Activated T-helper 1 cell treated with anti-CD3 and anti-CD28 coated beads, Interleukin-12 subunit alpha, Interleukin-12 subunit beta, Interleukin-2, Interleukin-4 antibody, amounts not matched to agents 30 ng/mL and 10 ng/mL and 1 ng/mL, durations not matched to agents 14 hours and 24 hours and 36 hours (primary cell): ENCODE measurements around the gene TWIST2. TPM values are rescaled to one million over a fixed set of nuclear protein-coding genes. Genes with fewer than 3 reads are reported as not detected.

Source experiments
- DNase-seq: peaks from one replicate; pipeline ENCODE4 v3.0.0; 2021; ENCODE audit warnings: low spot score
- H3K27ac Mint-ChIP-seq: one replicate; pipeline ENCODE4 v1.8.0; 2021; ENCODE audit warnings: mild to moderate bottlenecking, mixed read lengths
- H3K27me3 Mint-ChIP-seq: one replicate; pipeline ENCODE4 v1.8.0; 2022; ENCODE audit warnings: mild to moderate bottlenecking, moderate library complexity, mixed read lengths; ENCODE audit not compliant: insufficient read depth
- H3K36me3 Mint-ChIP-seq: one replicate; pipeline ENCODE4 v1.8.0; 2021; ENCODE audit warnings: low read depth, mixed read lengths
- H3K4me1 Mint-ChIP-seq: one replicate; pipeline ENCODE4 v1.8.0; 2021; ENCODE audit warnings: low read depth, mixed read lengths
- H3K4me3 Mint-ChIP-seq: one replicate; pipeline ENCODE4 v1.8.0; 2021; ENCODE audit warnings: mild to moderate bottlenecking, moderate library complexity, mixed read lengths
- H3K9me3 Mint-ChIP-seq: one replicate; pipeline ENCODE4 v1.8.0; 2021; ENCODE audit warnings: mixed read lengths
- intact Hi-C: fragments of 100-400 bp; cut with micrococcal nuclease; formaldehyde crosslinking; loops from one replicate; pipeline ENCODE4 v1.15.1; 2024
- total RNA-seq: library from RNA; stranded (reverse); gene quantifications from 2 replicates; pipeline ENCODE4 v1.2.3, GENCODE V29; 2022

Gene TWIST2
- total RNA-seq, 1 donor from 2014 or later, result not detected

DNA sequence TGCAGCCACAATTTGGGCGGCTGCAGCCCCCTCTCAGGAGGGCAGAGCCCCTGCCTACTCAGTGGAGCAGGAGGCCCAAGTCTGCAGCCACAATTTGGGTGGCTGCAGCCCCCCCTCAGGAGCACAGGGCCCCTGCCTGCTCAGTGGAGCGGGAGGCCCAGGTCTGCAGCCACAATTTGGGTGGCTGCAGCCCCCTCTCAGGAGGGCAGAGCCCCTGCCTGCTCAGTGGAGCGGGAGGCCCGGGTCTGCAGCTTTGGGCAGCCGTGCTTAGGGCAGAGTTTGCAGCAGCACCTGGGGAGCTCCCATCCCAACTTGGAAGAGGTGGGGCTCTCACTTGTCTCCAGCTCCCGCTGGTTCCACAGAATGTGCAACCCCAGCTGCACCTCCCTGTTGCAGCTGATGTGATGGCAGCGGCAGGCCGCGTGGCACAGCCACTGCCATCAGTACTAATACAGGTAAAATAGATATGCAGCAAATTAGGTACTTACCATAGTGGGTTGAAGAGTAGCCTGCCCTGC, 99.4 kb downstream of the TWIST2 start:
- Mint-ChIP-seq H3K36me3 (no peaks in the 10 kb centered on the region), H3K27me3 (peaks cover 6% of the 10 kb centered on the region), H3K27ac (no peak overlapping the region), H3K4me1 (peaks cover 14% of the 10 kb centered on the region), H3K9me3 (no peaks in the 10 kb centered on the region), H3K4me3 (no peak overlapping the region)
- intact Hi-C loops, result no loop called here
- DNase-seq, result no peak

DNA sequence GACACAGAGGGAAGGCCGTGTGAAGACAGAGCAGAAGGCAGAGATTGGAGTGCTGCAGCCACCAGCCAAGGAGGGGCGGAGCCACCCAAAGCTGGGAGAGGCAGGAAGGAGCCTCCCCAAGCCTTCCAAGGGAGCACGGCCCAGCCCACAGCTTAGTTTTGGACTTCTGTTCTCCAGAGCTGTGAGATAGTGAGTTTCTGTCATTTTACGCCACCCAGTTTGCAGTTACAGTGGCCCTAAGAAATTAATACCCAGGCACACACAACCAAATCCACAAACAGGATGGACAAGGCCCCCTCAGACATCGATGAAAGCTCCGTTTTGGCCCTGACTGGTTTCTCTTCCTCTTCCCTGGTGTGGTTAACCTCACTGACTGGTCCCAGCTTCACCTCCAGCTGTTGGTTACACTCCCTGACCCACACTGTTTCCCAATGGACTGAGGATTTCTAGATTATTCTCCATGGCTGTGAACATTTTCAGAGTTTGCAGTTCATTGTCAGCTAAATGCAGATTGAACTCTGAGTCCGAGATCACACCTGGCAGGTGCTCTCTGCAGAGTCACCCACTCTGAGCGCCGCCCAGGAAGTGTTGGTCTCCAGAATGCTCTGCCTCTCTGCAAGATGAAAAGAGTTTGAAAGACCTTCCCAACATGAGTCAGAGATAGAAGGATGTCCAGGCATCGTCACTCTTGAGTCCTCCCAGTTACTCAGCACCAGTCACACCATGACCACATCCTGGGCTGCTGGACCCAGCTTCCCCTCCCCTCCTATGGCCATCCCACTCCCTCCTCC, 100.2 kb downstream of the TWIST2 start:
- no peaks in the 10 kb centered on the region for H3K9me3 Mint-ChIP-seq
- no peak overlapping the region for H3K27ac Mint-ChIP-seq
- H3K4me3 Mint-ChIP-seq, result no peak overlapping the region
- peaks cover 6% of the 10 kb centered on the region for H3K27me3 Mint-ChIP-seq
- no peak for DNase-seq
- H3K36me3 Mint-ChIP-seq, result no peaks in the 10 kb centered on the region
- intact Hi-C loops, result no loop called here
- peaks cover 14% of the 10 kb centered on the region for H3K4me1 Mint-ChIP-seq

DNA sequence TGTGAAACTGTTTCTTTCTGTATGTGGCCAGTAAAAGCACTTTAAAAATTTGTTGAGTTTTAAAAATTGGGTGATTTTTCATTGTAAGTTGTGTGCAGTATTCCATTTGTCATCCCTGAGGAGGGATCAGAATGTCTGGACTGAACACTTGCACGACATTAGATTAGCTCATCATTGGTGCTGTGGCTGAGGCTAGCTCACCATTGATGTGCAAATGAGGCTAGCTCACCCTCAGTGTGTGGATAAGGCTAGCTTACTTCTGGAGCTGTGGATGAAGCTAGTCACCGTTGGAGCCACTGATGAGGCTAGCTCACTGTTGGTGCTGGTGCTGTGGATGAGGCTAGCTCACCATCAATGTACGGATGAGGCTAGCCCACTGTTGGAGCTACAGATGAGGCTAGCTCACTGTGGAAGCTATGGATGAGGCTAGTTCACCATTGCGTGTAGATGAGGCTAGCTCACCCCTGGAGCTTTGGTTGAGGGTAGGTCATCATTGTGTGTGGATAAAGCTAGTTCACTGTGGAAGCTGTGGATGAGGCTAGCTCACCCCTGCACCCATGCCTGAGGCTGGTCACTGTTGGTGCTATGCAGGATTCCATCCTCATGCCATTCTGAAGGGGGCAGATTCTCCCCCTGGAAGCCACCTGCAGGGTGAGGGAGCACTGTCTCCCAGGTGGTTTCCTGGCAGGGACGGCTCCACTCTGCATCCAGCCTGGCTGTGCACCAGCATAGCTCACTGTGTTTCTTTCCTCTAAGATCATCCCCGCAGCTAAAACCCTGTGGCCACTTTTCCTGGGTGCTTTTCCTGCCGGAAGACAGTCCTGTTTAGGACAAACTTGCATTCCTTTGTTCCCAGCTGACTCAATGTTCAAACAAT, 101.1 kb downstream of the TWIST2 start:
- H3K27me3 Mint-ChIP-seq, result peaks cover 9% of the 10 kb centered on the region
- H3K9me3 Mint-ChIP-seq, result no peaks in the 10 kb centered on the region
- H3K4me1 Mint-ChIP-seq, result peaks cover 14% of the 10 kb centered on the region
- DNase-seq, result no peak
- H3K27ac Mint-ChIP-seq, result no peak overlapping the region
- H3K36me3 Mint-ChIP-seq, result no peaks in the 10 kb centered on the region
- intact Hi-C loops, result no loop called here
- no peak overlapping the region for H3K4me3 Mint-ChIP-seq

- no peak for DNase-seq
- H3K4me1 Mint-ChIP-seq, result peaks cover 14% of the 10 kb centered on the region
- intact Hi-C loops, result no loop called here
These were observed 101.9 kb downstream of the TWIST2 start for GRCh38 chr2:238949710-238950345.

GRCh38 chr2:238950551-238950950, 102.7 kb downstream of the TWIST2 start:
- H3K4me3 Mint-ChIP-seq, result no peak overlapping the region
- H3K27ac Mint-ChIP-seq, result no peak overlapping the region
- no peaks in the 10 kb centered on the region for H3K9me3 Mint-ChIP-seq
- peaks cover 14% of the 10 kb centered on the region for H3K4me1 Mint-ChIP-seq
- H3K27me3 Mint-ChIP-seq, result peaks cover 9% of the 10 kb centered on the region
- DNase-seq, result no peak
- intact Hi-C loops, result no loop called here
- no peaks in the 10 kb centered on the region for H3K36me3 Mint-ChIP-seq

More at GRCh38 chr2:238949710-238950345, 101.9 kb downstream of the TWIST2 start:
- Mint-ChIP-seq H3K27ac (no peak overlapping the region), H3K4me3 (no peak overlapping the region), H3K27me3 (peaks cover 9% of the 10 kb centered on the region), H3K9me3 (no peaks in the 10 kb centered on the region), H3K36me3 (no peaks in the 10 kb centered on the region)

DNA sequence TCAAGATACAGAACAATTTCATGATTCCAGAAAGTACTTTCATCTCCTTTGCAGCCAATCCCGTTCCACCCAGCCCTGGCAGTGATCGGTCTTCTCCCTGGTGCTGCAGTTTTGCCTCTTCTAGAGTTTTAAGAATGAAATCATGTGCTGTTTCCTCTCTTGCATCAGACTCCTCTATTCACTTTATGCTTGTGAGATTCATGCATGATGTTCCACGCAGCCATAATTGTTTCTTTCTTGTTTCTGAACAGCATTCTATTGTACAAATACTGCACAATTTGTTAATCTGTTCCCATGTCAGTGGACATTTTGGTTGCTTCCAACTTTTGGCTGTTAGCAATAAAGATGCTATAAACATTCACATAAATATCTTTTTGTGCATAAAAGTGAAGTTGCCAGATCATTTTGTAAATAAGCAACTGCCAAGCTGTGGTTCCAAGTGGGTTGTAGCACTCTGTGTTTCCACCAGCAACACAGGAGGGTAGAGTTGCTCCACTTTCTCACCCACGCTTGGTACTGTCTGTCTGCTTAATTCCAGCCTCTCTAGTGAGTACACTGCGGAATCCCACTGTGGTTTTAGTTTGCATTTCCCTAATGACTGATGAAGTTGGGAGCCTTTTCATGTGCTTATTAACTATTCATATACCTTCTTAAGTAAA, 104.5 kb downstream of the TWIST2 start:
- H3K4me3 Mint-ChIP-seq, result no peak overlapping the region

DNA sequence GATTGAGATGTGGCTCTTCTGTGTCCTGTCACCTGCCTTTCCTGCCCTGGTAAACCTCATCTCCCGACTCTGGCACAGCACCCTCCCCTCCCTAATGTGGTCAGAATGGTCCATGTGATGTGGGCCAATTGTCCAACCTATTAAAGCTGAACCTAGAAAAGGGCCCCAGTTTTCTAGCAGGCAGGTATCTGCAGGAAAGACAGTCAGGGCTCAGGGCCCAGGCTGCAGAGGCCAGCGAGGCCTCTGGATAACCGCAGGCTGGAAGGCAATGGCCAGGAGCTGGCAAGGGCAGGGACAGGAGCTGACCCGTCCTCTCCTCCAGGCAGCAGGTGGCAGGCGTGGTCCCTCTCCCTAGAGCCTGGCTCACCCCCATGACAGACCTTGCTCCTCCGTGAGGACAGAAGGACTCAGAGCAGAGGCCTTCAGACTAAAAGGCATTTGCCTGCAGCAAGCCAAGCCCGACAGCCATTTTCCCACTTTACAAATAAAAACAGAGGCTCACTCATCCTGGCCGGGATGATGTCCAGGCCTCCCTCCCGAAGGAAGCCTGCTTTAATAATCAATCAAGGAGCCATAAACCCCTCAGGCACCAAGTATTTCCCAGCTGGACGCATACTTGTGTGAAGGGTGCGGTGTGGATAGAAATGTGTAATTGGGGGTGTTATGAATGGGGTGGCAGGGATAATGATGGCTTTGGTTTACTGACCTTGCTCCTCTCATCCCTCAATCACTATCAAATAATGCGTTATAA, 107.1 kb downstream of the TWIST2 start:
- H3K27me3 Mint-ChIP-seq, result peaks cover 18% of the 10 kb centered on the region
- DNase-seq, result no peak
- H3K9me3 Mint-ChIP-seq, result no peaks in the 10 kb centered on the region
- H3K4me3 Mint-ChIP-seq, result no peak overlapping the region
- H3K27ac Mint-ChIP-seq, result no peak overlapping the region
- no peaks in the 10 kb centered on the region for H3K4me1 Mint-ChIP-seq
- intact Hi-C loops, result no loop called here
- no peaks in the 10 kb centered on the region for H3K36me3 Mint-ChIP-seq

More for the DNA sequence above, 104.5 kb downstream of the TWIST2 start:
- H3K27me3 Mint-ChIP-seq, result peaks cover 13% of the 10 kb centered on the region
- intact Hi-C loops, result no loop called here
- H3K27ac Mint-ChIP-seq, result no peak overlapping the region
- peaks cover 14% of the 10 kb centered on the region for H3K4me1 Mint-ChIP-seq
- H3K36me3 Mint-ChIP-seq, result no peaks in the 10 kb centered on the region
- H3K9me3 Mint-ChIP-seq, result no peaks in the 10 kb centered on the region
- no peak for DNase-seq

- no peak for DNase-seq
- H3K9me3 Mint-ChIP-seq, result no peaks in the 10 kb centered on the region
- intact Hi-C loops, result no loop called here
- no peaks in the 10 kb centered on the region for H3K36me3 Mint-ChIP-seq
- H3K27me3 Mint-ChIP-seq, result peaks cover 20% of the 10 kb centered on the region
- no peak overlapping the region for H3K4me3 Mint-ChIP-seq
- H3K4me1 Mint-ChIP-seq, result no peaks in the 10 kb centered on the region
- no peak overlapping the region for H3K27ac Mint-ChIP-seq
These were observed 108.0 kb downstream of the TWIST2 start for GRCh38 chr2:238955648-238956531.

- H3K9me3 Mint-ChIP-seq, result no peaks in the 10 kb centered on the region
- no peak for DNase-seq
- intact Hi-C loops, result no loop called here
- H3K36me3 Mint-ChIP-seq, result no peaks in the 10 kb centered on the region
- H3K4me3 Mint-ChIP-seq, result no peak overlapping the region
- peaks cover 23% of the 10 kb centered on the region for H3K27me3 Mint-ChIP-seq
- H3K27ac Mint-ChIP-seq, result no peak overlapping the region
- H3K4me1 Mint-ChIP-seq, result no peaks in the 10 kb centered on the region
These were observed 108.8 kb downstream of the TWIST2 start for GRCh38 chr2:238956676-238957075.
